ENCODE measurements around the gene POP7. TPM values are rescaled to one million over a fixed set of nuclear protein-coding genes. Genes with fewer than 3 reads are reported as not detected.

The POP7 gene
- polyA plus RNA-seq, 1 donor from 2014 or later: 92.1 TPM

GRCh38 chr7:100687261-100687660 is 18.7 kb upstream of the POP7 start:
- Histone ChIP-seq H4K20me1 (ENCODE audit: insufficient read depth) (peaks cover 16% of the 10 kb centered on the region), H2AFZ (ENCODE audit: low read depth, low read length) (no peak overlapping the region), H3K79me2 (replicated peaks; ENCODE audit: insufficient read depth, low read length) (peaks cover 36% of the 10 kb centered on the region), H3K9me2 (ENCODE audit: insufficient read depth, low read length) (no peaks in the 10 kb centered on the region), H3K27me3 (ENCODE audit: insufficient read depth, low read depth, low read length) (no peaks in the 10 kb centered on the region), H3K9me3 (ENCODE audit: low read length) (no peaks in the 10 kb centered on the region), H3K9ac (ENCODE audit: low read length) (no peak overlapping the region), H3K36me3 (ENCODE audit: insufficient read depth, low read length) (no peaks in the 10 kb centered on the region), H3K4me3 (ENCODE audit: low read length) (no peak overlapping the region), H3F3A (ENCODE audit: insufficient read depth, low read length, poor library complexity, severe bottlenecking) (no peaks in the 10 kb centered on the region), H3K27ac (ENCODE audit: low read length) (no peak overlapping the region), H3K4me2 (ENCODE audit: low read length) (no peak overlapping the region)
- TF ChIP-seq SMC3 (conservative IDR thresholded peaks at IDR 0.05; ENCODE audit: poor library complexity): no peak
- TF ChIP-seq TAF1 (IDR thresholded peaks at IDR 0.05; ENCODE audit: low read depth): no peak
- no peak for TF ChIP-seq EP300 (conservative IDR thresholded peaks at IDR 0.05; ENCODE audit: poor library complexity, severe bottlenecking)
- no peak for TF ChIP-seq POLR2AphosphoS5 (IDR thresholded peaks at IDR 0.05)
- TF ChIP-seq RAD21 (conservative IDR thresholded peaks at IDR 0.05): no peak
- TF ChIP-seq CTCF (IDR thresholded peaks at IDR 0.05; ENCODE audit: poor library complexity, severe bottlenecking): no peak
- TF ChIP-seq EZH2 (IDR thresholded peaks at IDR 0.05; ENCODE audit: borderline replicate concordance, insufficient read depth, low read length, poor library complexity, severe bottlenecking): no peak
- no peak for TF ChIP-seq MXI1 (conservative IDR thresholded peaks at IDR 0.05; ENCODE audit: poor library complexity, severe bottlenecking)
- TF ChIP-seq REST (IDR thresholded peaks at IDR 0.05; ENCODE audit: borderline replicate concordance): no peak

- Histone ChIP-seq H3F3A (ENCODE audit: insufficient read depth, low read length, poor library complexity, severe bottlenecking) (no peaks in the 10 kb centered on the region), H3K4me3 (ENCODE audit: low read length) (no peak overlapping the region), H3K9ac (ENCODE audit: low read length) (no peak overlapping the region), H4K20me1 (ENCODE audit: insufficient read depth) (peaks cover 20% of the 10 kb centered on the region), H3K9me2 (ENCODE audit: insufficient read depth, low read length) (no peaks in the 10 kb centered on the region), H3K4me2 (ENCODE audit: low read length) (no peak overlapping the region), H2AFZ (ENCODE audit: low read depth, low read length) (no peak overlapping the region), H3K9me3 (ENCODE audit: low read length) (no peaks in the 10 kb centered on the region), H3K27ac (ENCODE audit: low read length) (no peak overlapping the region), H3K27me3 (ENCODE audit: insufficient read depth, low read depth, low read length) (no peaks in the 10 kb centered on the region), H3K36me3 (ENCODE audit: insufficient read depth, low read length) (no peaks in the 10 kb centered on the region), H3K79me2 (replicated peaks; ENCODE audit: insufficient read depth, low read length) (peaks cover 42% of the 10 kb centered on the region)
- TF ChIP-seq EZH2 (IDR thresholded peaks at IDR 0.05; ENCODE audit: borderline replicate concordance, insufficient read depth, low read length, poor library complexity, severe bottlenecking): no peak
- no peak for TF ChIP-seq TAF1 (IDR thresholded peaks at IDR 0.05; ENCODE audit: low read depth)
- TF ChIP-seq RAD21 (conservative IDR thresholded peaks at IDR 0.05): no peak
- no peak for TF ChIP-seq REST (IDR thresholded peaks at IDR 0.05; ENCODE audit: borderline replicate concordance)
- no peak for TF ChIP-seq SMC3 (conservative IDR thresholded peaks at IDR 0.05; ENCODE audit: poor library complexity)
- no peak for TF ChIP-seq CTCF (IDR thresholded peaks at IDR 0.05; ENCODE audit: poor library complexity, severe bottlenecking)
- TF ChIP-seq EP300 (conservative IDR thresholded peaks at IDR 0.05; ENCODE audit: poor library complexity, severe bottlenecking): no peak
- no peak for TF ChIP-seq POLR2AphosphoS5 (IDR thresholded peaks at IDR 0.05)
- TF ChIP-seq MXI1 (conservative IDR thresholded peaks at IDR 0.05; ENCODE audit: poor library complexity, severe bottlenecking): no peak
Measured at GRCh38 chr7:100687751-100688300, 18.1 kb upstream of the POP7 start.
